HepG2 (cell line): ENCODE data around the gene NAP1L4. TPM values are rescaled to one million over a fixed set of nuclear protein-coding genes. Genes with fewer than 3 reads are reported as not detected.

Source experiments
- ATAC-seq: fragments of 200-7000 bp; cut with Tn5 transposase; 3 replicates; pipeline ENCODE4 v1.9.1; 2020; ENCODE audit warnings: mild to moderate bottlenecking, moderate library complexity
- BruUV-seq: library from RNA; stranded (reverse); fragments of 400-500 nt; replicated peaks from 2 replicates; lab custom pipeline; 2021; lab: Mats Ljungman, UMichigan
- CTCF ChIA-PET: fragments of 300-600 bp; formaldehyde crosslinking; extraction: SDS; loops from one replicate; lab custom pipeline; 2021; ENCODE audit warnings: low total read pairs, inconsistent platforms, low intra/inter-chr PET ratio; lab: Yijun Ruan, JAX
- POLR2A ChIA-PET: fragments of 350-600 bp; sonication (Branson Sonifier 250); formaldehyde crosslinking; loops from one replicate; lab custom pipeline; 2020; ENCODE audit warnings: antibody characterized with exemption, inconsistent platforms; lab: Yijun Ruan, JAX
- DNase-seq: peaks from one replicate; pipeline ENCODE4 v3.0.0-alpha.2; 2015; ENCODE audit warnings: low spot score
- FAIRE-seq: peaks from 3 replicates; lab custom pipeline; 2011; peaks lifted over from hg19 to GRCh38; lab: Jason Lieb, UNC
- H2AFZ ChIP-seq: one replicate; pipeline ENCODE4 v1.6.1; 2011; ENCODE audit warnings: low read length, inconsistent platforms
- H3K27ac ChIP-seq: fragments of 300-600 bp; 3 replicates; pipeline ENCODE4 v1.8.0; 2011; ENCODE audit warnings: mixed run types, mild to moderate bottlenecking, mixed read lengths, low read length, inconsistent platforms; ENCODE audit not compliant: insufficient read depth; ENCODE audit errors: extremely low read length
- H3K27me3 ChIP-seq, 2 experiments: fragments of 200-600 bp in 1 of 2; 2 replicates in 1 of 2; 3 replicates in 1 of 2; pipeline versions ENCODE4 v1.6.0 to v1.8.0; 2011; ENCODE audit warnings: low read length in 2 of 2, mild to moderate bottlenecking in 2 of 2, moderate library complexity in 2 of 2, inconsistent platforms in 1 of 2; ENCODE audit not compliant: insufficient read depth in 2 of 2, control insufficient read depth in 1 of 2
- H3K36me3 ChIP-seq, 2 experiments: fragments of 200-600 bp in 1 of 2; replicated peaks in 1 of 2; 2 replicates in 1 of 2; 3 replicates in 1 of 2; pipeline versions ENCODE4 v1.5.1 to v1.8.0; 2011; ENCODE audit warnings: low read length in 2 of 2, inconsistent platforms in 1 of 2; ENCODE audit not compliant: insufficient read depth in 2 of 2, control insufficient read depth in 1 of 2
- H3K4me1 ChIP-seq: 2 replicates; pipeline ENCODE4 v1.5.1; 2012; ENCODE audit warnings: low read length, inconsistent platforms; ENCODE audit not compliant: insufficient read depth
- H3K4me2 ChIP-seq: 2 replicates; pipeline ENCODE4 v1.6.0; 2011; ENCODE audit warnings: low read depth, low read length, inconsistent platforms
- H3K4me3 ChIP-seq, 3 experiments: fragments of 200-600 bp in 1 of 3; sonication (generic), shearing (Covaris generic) in 1 of 3; replicated peaks in 1 of 3; 2 replicates each; pipeline ENCODE4 v1.5.1; 2011 to 2016; ENCODE audit warnings: low read length in 3 of 3, inconsistent platforms in 2 of 3, low read depth in 2 of 3, mild to moderate bottlenecking in 2 of 3, control low read depth in 1 of 3, mixed read lengths in 1 of 3; ENCODE audit not compliant: insufficient read depth in 1 of 3
- H3K79me2 ChIP-seq: one replicate; pipeline ENCODE4 v1.6.1; 2011; ENCODE audit warnings: low read length, inconsistent platforms; ENCODE audit not compliant: insufficient read depth
- H3K9ac ChIP-seq: 2 replicates; pipeline ENCODE4 v1.6.0; 2011; ENCODE audit warnings: mild to moderate bottlenecking, low read depth, low read length, inconsistent platforms; ENCODE audit not compliant: insufficient read depth
- H3K9me3 ChIP-seq: 2 replicates; pipeline ENCODE4 v1.5.1; 2012; ENCODE audit warnings: mild to moderate bottlenecking, low read length
- H4K20me1 ChIP-seq: 2 replicates; pipeline ENCODE4 v1.6.0; 2011; ENCODE audit warnings: inconsistent platforms, mild to moderate bottlenecking, low read length, moderate library complexity; ENCODE audit not compliant: insufficient read depth
- DPF2 ChIP-seq: sonication (generic); formaldehyde crosslinking; IDR thresholded peaks from 2 replicates; pipeline ENCODE4 v1.4.0; 2020; ENCODE audit warnings: mild to moderate bottlenecking, low read depth, missing genetic modification reagents, borderline replicate concordance
- MIER2 ChIP-seq: IDR thresholded peaks from 2 replicates; pipeline ENCODE4 v1.6.1; 2016; ENCODE audit warnings: missing biosample characterization, missing genetic modification reagents
- ZNF44 ChIP-seq: sonication (generic); formaldehyde crosslinking; IDR thresholded peaks from 2 replicates; pipeline ENCODE4 v1.5.1; 2020; ENCODE audit warnings: mild to moderate bottlenecking, missing genetic modification reagents
- ZNF576 ChIP-seq: sonication (generic); formaldehyde crosslinking; IDR thresholded peaks from 2 replicates; pipeline ENCODE4 v1.4.0; 2020; ENCODE audit warnings: mild to moderate bottlenecking, missing genetic modification reagents
- WGBS: methylation state at CpG from one replicate; pipeline ENCODE4 v1.1.6; 2017; ENCODE audit warnings: low lambda C conversion rate; 5-methylcytosine and 5-hydroxymethylcytosine counted together
- in situ Hi-C: cut with HindIII; loops from 2 replicates; pipeline ENCODE4 v1.10.0; 2017; ENCODE audit warnings: low pct_unique_long_range_greater_than_20kb; ENCODE audit not compliant: extremely low pct_ligation_motif_present
- intact Hi-C: fragments of 100-400 bp; cut with micrococcal nuclease; formaldehyde crosslinking; loops from one replicate; pipeline ENCODE4 v1.10.0; 2022; ENCODE audit not compliant: unreplicated experiment
- polyA plus RNA-seq, 8 experiments: library from polyadenylated mRNA; depleted of rRNA in 3 of 8; stranded (reverse) in 7 of 8; unstranded in 1 of 8; fragments of >200 nt; fragmentation: Illumina TruSeq in 4 of 8; extraction: Trizol in 4 of 8; gene quantifications; 2 replicates each; pipeline versions ENCODE4 v1.2.1 to v1.2.3, GENCODE V29; 2011 to 2016; ENCODE audit warnings: low read depth in 4 of 8, missing spikeins in 1 of 8, mixed read lengths in 1 of 8; ENCODE audit not compliant: insufficient read depth in 1 of 8
- total RNA-seq, 5 experiments: library from RNA; depleted of rRNA; stranded (reverse); fragments of >200 nt; fragmentation: Illumina TruSeq; extraction: Trizol; gene quantifications; 2 replicates each; pipeline ENCODE4 v1.2.3, GENCODE V29; 2016; ENCODE audit warnings: low read depth in 1 of 5
- TF ChIP-seq, protein P1 (sequence below): sonication (generic); formaldehyde crosslinking; IDR thresholded peaks from 2 replicates; pipeline ENCODE4 v1.5.1; 2020; ENCODE audit warnings: missing genetic modification reagents, mild to moderate bottlenecking, borderline replicate concordance

The NAP1L4 gene
- total and polyA plus RNA-seq, 2 of the 13 experiments (the other 11 are each of a cell fraction or from before 2014, with no cell fraction given), result 64.0 to 186 TPM

DNA sequence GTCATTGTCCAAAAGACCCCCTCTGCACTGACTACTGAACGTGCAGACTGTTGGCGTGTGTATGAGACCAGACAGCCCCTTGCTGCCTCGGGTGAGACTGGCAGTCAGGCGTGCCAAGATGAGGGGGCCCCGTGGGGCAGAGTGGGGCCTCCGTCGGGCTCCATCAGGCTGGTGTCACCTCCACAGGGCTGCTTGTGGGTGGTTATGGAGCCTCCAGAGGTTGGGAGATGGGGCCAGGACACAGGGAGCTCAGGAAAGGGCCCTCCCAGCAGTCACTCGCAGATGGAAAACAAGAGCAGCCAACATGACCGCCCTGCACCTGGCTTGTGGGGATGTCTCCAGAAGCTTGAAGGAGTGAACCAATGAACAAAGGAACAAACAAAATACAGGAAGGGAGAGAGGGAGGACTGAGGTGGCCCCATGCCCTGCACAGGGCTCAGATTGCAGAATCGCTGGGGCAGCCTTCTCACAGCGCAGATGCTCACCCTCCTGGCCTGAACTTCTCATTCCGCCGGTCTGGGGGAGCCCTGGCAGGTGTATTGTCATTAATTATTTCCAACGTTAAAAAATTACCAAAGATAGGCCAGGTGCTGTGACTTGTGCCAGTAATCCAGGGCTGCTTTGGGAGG lies 57.4 kb downstream of the NAP1L4 start:
- Histone ChIP-seq H3K27me3 (peaks cover 2% of the 10 kb centered on the region in 2 experiments; a peak in 3 of 5 replicates), H2AFZ (no peak overlapping the region), H3K79me2 (no peaks in the 10 kb centered on the region), H3K4me1 (peaks cover 10% of the 10 kb centered on the region), H3K27ac (no peak overlapping the region), H3K36me3 (no peaks in the 10 kb centered on the region), H4K20me1 (no peaks in the 10 kb centered on the region), H3K4me2 (no peak overlapping the region), H3K9ac (no peak overlapping the region), H3K9me3 (peaks cover 15% of the 10 kb centered on the region; the same call in 1 of the 2 replicates), H3K4me3 (no peak overlapping the region)
- ChIA-PET POLR2A (no interaction called here), CTCF (no interaction called here)
- FAIRE-seq (no peak), DNase-seq (no peak), ATAC-seq (no peak)
- no TSS peak for BruUV-seq
- WGBS, result 81% methylated on average over 12 of the region's 14 CpGs
- intact Hi-C loops, result no loop called here
- in situ Hi-C loops, result no loop called here
- no peak for TF ChIP-seq DPF2
- TF ChIP-seq MIER2 (CRISPR knock-in tag), result no peak
- TF ChIP-seq ZNF44 (CRISPR knock-in tag), result no peak
- TF ChIP-seq, protein P1, sequence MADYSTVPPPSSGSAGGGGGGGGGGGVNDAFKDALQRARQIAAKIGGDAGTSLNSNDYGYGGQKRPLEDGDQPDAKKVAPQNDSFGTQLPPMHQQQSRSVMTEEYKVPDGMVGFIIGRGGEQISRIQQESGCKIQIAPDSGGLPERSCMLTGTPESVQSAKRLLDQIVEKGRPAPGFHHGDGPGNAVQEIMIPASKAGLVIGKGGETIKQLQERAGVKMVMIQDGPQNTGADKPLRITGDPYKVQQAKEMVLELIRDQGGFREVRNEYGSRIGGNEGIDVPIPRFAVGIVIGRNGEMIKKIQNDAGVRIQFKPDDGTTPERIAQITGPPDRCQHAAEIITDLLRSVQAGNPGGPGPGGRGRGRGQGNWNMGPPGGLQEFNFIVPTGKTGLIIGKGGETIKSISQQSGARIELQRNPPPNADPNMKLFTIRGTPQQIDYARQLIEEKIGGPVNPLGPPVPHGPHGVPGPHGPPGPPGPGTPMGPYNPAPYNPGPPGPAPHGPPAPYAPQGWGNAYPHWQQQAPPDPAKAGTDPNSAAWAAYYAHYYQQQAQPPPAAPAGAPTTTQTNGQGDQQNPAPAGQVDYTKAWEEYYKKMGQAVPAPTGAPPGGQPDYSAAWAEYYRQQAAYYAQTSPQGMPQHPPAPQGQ, result no peak
- TF ChIP-seq ZNF576 (CRISPR knock-in tag), result no peak
